HepG2 (cell line): ENCODE measurements around the gene LBX2. TPM values are rescaled to one million over a fixed set of nuclear protein-coding genes. Genes with fewer than 3 reads are reported as not detected.
A peak's percentile ranks its signal among the peaks of the same experiment; 100 is the strongest.

ENCODE experiments used
- ATAC-seq: fragments of 200-7000 bp; cut with Tn5 transposase; 3 replicates; pipeline ENCODE4 v1.9.1; 2020; ENCODE audit warnings: mild to moderate bottlenecking, moderate library complexity
- BruUV-seq: library from RNA; stranded (reverse); fragments of 400-500 nt; replicated peaks from 2 replicates; lab custom pipeline; 2021; lab: Mats Ljungman, UMichigan
- CTCF ChIA-PET: fragments of 300-600 bp; formaldehyde crosslinking; extraction: SDS; loops from one replicate; lab custom pipeline; 2021; ENCODE audit warnings: low total read pairs, inconsistent platforms, low intra/inter-chr PET ratio; lab: Yijun Ruan, JAX
- POLR2A ChIA-PET: fragments of 350-600 bp; sonication (Branson Sonifier 250); formaldehyde crosslinking; loops from one replicate; lab custom pipeline; 2020; ENCODE audit warnings: antibody characterized with exemption, inconsistent platforms; lab: Yijun Ruan, JAX
- DNase-seq: peaks from one replicate; pipeline ENCODE4 v3.0.0-alpha.2; 2015; ENCODE audit warnings: low spot score
- FAIRE-seq: peaks from 3 replicates; lab custom pipeline; 2011; peaks lifted over from hg19 to GRCh38; lab: Jason Lieb, UNC
- H2AFZ ChIP-seq: one replicate; pipeline ENCODE4 v1.6.1; 2011; ENCODE audit warnings: low read length, inconsistent platforms
- H3K27ac ChIP-seq: fragments of 300-600 bp; 3 replicates; pipeline ENCODE4 v1.8.0; 2011; ENCODE audit warnings: mixed run types, mild to moderate bottlenecking, mixed read lengths, low read length, inconsistent platforms; ENCODE audit not compliant: insufficient read depth; ENCODE audit errors: extremely low read length
- H3K27me3 ChIP-seq, 2 experiments: fragments of 200-600 bp in 1 of 2; 2 replicates in 1 of 2; 3 replicates in 1 of 2; pipeline versions ENCODE4 v1.6.0 to v1.8.0; 2011; ENCODE audit warnings: low read length in 2 of 2, mild to moderate bottlenecking in 2 of 2, moderate library complexity in 2 of 2, inconsistent platforms in 1 of 2; ENCODE audit not compliant: insufficient read depth in 2 of 2, control insufficient read depth in 1 of 2
- H3K36me3 ChIP-seq, 2 experiments: fragments of 200-600 bp in 1 of 2; replicated peaks in 1 of 2; 2 replicates in 1 of 2; 3 replicates in 1 of 2; pipeline versions ENCODE4 v1.5.1 to v1.8.0; 2011; ENCODE audit warnings: low read length in 2 of 2, inconsistent platforms in 1 of 2; ENCODE audit not compliant: insufficient read depth in 2 of 2, control insufficient read depth in 1 of 2
- H3K4me1 ChIP-seq: 2 replicates; pipeline ENCODE4 v1.5.1; 2012; ENCODE audit warnings: low read length, inconsistent platforms; ENCODE audit not compliant: insufficient read depth
- H3K4me2 ChIP-seq: 2 replicates; pipeline ENCODE4 v1.6.0; 2011; ENCODE audit warnings: low read depth, low read length, inconsistent platforms
- H3K4me3 ChIP-seq, 3 experiments: fragments of 200-600 bp in 1 of 3; sonication (generic), shearing (Covaris generic) in 1 of 3; replicated peaks in 1 of 3; 2 replicates each; pipeline ENCODE4 v1.5.1; 2011 to 2016; ENCODE audit warnings: low read length in 3 of 3, inconsistent platforms in 2 of 3, low read depth in 2 of 3, mild to moderate bottlenecking in 2 of 3, control low read depth in 1 of 3, mixed read lengths in 1 of 3; ENCODE audit not compliant: insufficient read depth in 1 of 3
- H3K79me2 ChIP-seq: one replicate; pipeline ENCODE4 v1.6.1; 2011; ENCODE audit warnings: low read length, inconsistent platforms; ENCODE audit not compliant: insufficient read depth
- H3K9ac ChIP-seq: 2 replicates; pipeline ENCODE4 v1.6.0; 2011; ENCODE audit warnings: mild to moderate bottlenecking, low read depth, low read length, inconsistent platforms; ENCODE audit not compliant: insufficient read depth
- H3K9me3 ChIP-seq: 2 replicates; pipeline ENCODE4 v1.5.1; 2012; ENCODE audit warnings: mild to moderate bottlenecking, low read length
- H4K20me1 ChIP-seq: 2 replicates; pipeline ENCODE4 v1.6.0; 2011; ENCODE audit warnings: inconsistent platforms, mild to moderate bottlenecking, low read length, moderate library complexity; ENCODE audit not compliant: insufficient read depth
- ATF4 ChIP-seq, 2 experiments: fragments of 450-650 bp in 1 of 2; sonication (generic) in 1 of 2; formaldehyde crosslinking; IDR thresholded peaks; 2 replicates each; pipeline versions ENCODE4 v1.5.0 to v1.8.0; 2020 to 2022; ENCODE audit warnings: mild to moderate bottlenecking in 1 of 2, missing genetic modification reagents in 1 of 2
- CENPT ChIP-seq: sonication (generic); formaldehyde crosslinking; IDR thresholded peaks from 2 replicates; pipeline ENCODE4 v1.8.0; 2022; ENCODE audit warnings: low read depth, mild to moderate bottlenecking, moderate library complexity, missing genetic modification reagents
- DDIT3 ChIP-seq: sonication (generic); formaldehyde crosslinking; IDR thresholded peaks from 2 replicates; pipeline ENCODE4 v1.4.0; 2020; ENCODE audit warnings: mild to moderate bottlenecking, missing genetic modification reagents
- ELF3 ChIP-seq: IDR thresholded peaks from 2 replicates; pipeline ENCODE4 v1.6.1; 2016; ENCODE audit warnings: missing genetic modification reagents, missing compliant biosample characterization
- FOXA1 ChIP-seq, 2 experiments: fragments of 450-650 bp in 1 of 2; sonication (generic) in 1 of 2; formaldehyde crosslinking in 1 of 2; IDR thresholded peaks; 2 replicates each; pipeline versions ENCODE4 v1.4.0 to v1.6.1; 2016 to 2020; ENCODE audit warnings: missing genetic modification reagents in 1 of 2
- HDAC6 ChIP-seq: fragments of 200-600 bp; sonication (generic); IDR thresholded peaks from 2 replicates; pipeline ENCODE4 v1.7.0; 2017; ENCODE audit warnings: mild to moderate bottlenecking, antibody characterized with exemption, low read length, low read depth
- KDM5A ChIP-seq: fragments of 200-600 bp; sonication (generic); IDR thresholded peaks from 2 replicates; pipeline ENCODE4 v1.7.0; 2018; ENCODE audit warnings: antibody characterized with exemption, mild to moderate bottlenecking, low read length, borderline replicate concordance
- POLR2AphosphoS5 ChIP-seq: IDR thresholded peaks from 2 replicates; pipeline ENCODE4 v1.6.1; 2012; ENCODE audit warnings: low read depth, low read length
- PRPF4 ChIP-seq: fragments of 200-400 bp; formaldehyde crosslinking; IDR thresholded peaks from 2 replicates; pipeline ENCODE4 v1.6.1; 2016; ENCODE audit warnings: low read length, low read depth; ENCODE audit not compliant: poor library complexity, severe bottlenecking
- RAD51 ChIP-seq: fragments of 450-650 bp; IDR thresholded peaks from 2 replicates; pipeline ENCODE4 v1.6.1; 2016; ENCODE audit warnings: borderline replicate concordance
- RNF2 ChIP-seq: fragments of 450-650 bp; conservative IDR thresholded peaks from 2 replicates; pipeline ENCODE4 v1.6.1; 2016; ENCODE audit warnings: low read depth
- SMC3 ChIP-seq: IDR thresholded peaks from 2 replicates; pipeline ENCODE4 v1.6.1; 2011; ENCODE audit warnings: low read length, improper control_type of control experiment
- SNRNP70 ChIP-seq: fragments of 200-400 bp; formaldehyde crosslinking; IDR thresholded peaks from 2 replicates; pipeline ENCODE4 v1.6.1; 2017; ENCODE audit warnings: mild to moderate bottlenecking, low read depth, low read length, moderate library complexity
- TRAFD1 ChIP-seq: sonication (generic); formaldehyde crosslinking; IDR thresholded peaks from 2 replicates; pipeline ENCODE4 v1.5.1; 2020; ENCODE audit warnings: missing genetic modification reagents, mild to moderate bottlenecking, borderline replicate concordance
- YY1 ChIP-seq: IDR thresholded peaks from 2 replicates; pipeline ENCODE4 v1.6.1; 2011; ENCODE audit warnings: low read length, low read depth, moderate library complexity, mild to moderate bottlenecking; ENCODE audit not compliant: insufficient read depth, insufficient replicate concordance
- ZBTB14 ChIP-seq: sonication (generic); formaldehyde crosslinking; IDR thresholded peaks from 2 replicates; pipeline ENCODE4 v1.4.0; 2020; ENCODE audit warnings: missing genetic modification reagents
- ZNF24 ChIP-seq: fragments of 450-650 bp; IDR thresholded peaks from 2 replicates; pipeline ENCODE4 v1.6.1; 2017; ENCODE audit warnings: antibody characterized with exemption, mild to moderate bottlenecking
- ZNF329 ChIP-seq: sonication (generic); formaldehyde crosslinking; IDR thresholded peaks from 2 replicates; pipeline ENCODE4 v1.9.0; 2021; ENCODE audit warnings: low read depth, mild to moderate bottlenecking, missing genetic modification reagents
- ZSCAN22 ChIP-seq: sonication (generic); formaldehyde crosslinking; IDR thresholded peaks from 2 replicates; pipeline ENCODE4 v1.4.0; 2020; ENCODE audit warnings: mild to moderate bottlenecking, missing genetic modification reagents
- ZSCAN5A ChIP-seq: sonication (generic); formaldehyde crosslinking; IDR thresholded peaks from 2 replicates; pipeline ENCODE4 v1.8.0; 2022; ENCODE audit warnings: mild to moderate bottlenecking, missing genetic modification reagents, borderline replicate concordance
- in situ Hi-C: cut with HindIII; loops from 2 replicates; pipeline ENCODE4 v1.10.0; 2017; ENCODE audit warnings: low pct_unique_long_range_greater_than_20kb; ENCODE audit not compliant: extremely low pct_ligation_motif_present
- intact Hi-C: fragments of 100-400 bp; cut with micrococcal nuclease; formaldehyde crosslinking; loops from one replicate; pipeline ENCODE4 v1.10.0; 2022; ENCODE audit not compliant: unreplicated experiment
- polyA plus RNA-seq, 8 experiments: library from polyadenylated mRNA; depleted of rRNA in 3 of 8; stranded (reverse) in 7 of 8; unstranded in 1 of 8; fragments of >200 nt; fragmentation: Illumina TruSeq in 4 of 8; extraction: Trizol in 4 of 8; gene quantifications; 2 replicates each; pipeline versions ENCODE4 v1.2.1 to v1.2.3, GENCODE V29; 2011 to 2016; ENCODE audit warnings: low read depth in 4 of 8, missing spikeins in 1 of 8, mixed read lengths in 1 of 8; ENCODE audit not compliant: insufficient read depth in 1 of 8
- total RNA-seq, 5 experiments: library from RNA; depleted of rRNA; stranded (reverse); fragments of >200 nt; fragmentation: Illumina TruSeq; extraction: Trizol; gene quantifications; 2 replicates each; pipeline ENCODE4 v1.2.3, GENCODE V29; 2016; ENCODE audit warnings: low read depth in 1 of 5

The LBX2 gene
- total and polyA plus RNA-seq, 2 of the 13 experiments (the other 11 are each of a cell fraction or from before 2014, with no cell fraction given) = 6.4 to 8.1 TPM

- H3K27ac ChIP-seq = no peak overlapping the region
- no peak overlapping the region for H3K9ac ChIP-seq
- CTCF ChIA-PET = interaction anchor here (1.2 to 2.4 kb wide), 5 partner anchors 25 to 282 kb away, joined by 4 to 19 read pairs (median 5); partner anchors contain the start of genes CCDC142, PCGF1 and TTC31
- DNase-seq = peak; percentile 68
- H3K36me3 ChIP-seq = peaks cover 12 to 23% of the 10 kb centered on the region in 2 experiments
- peaks cover 27% of the 10 kb centered on the region for H3K79me2 ChIP-seq
- no peak for ATAC-seq
- H3K4me3 ChIP-seq = no peak overlapping the region
- no TSS peak for BruUV-seq
- intact Hi-C loops (loop anchor here (1.0 kb wide), 1 partner anchor 199 kb away; no protein-coding TSS in a partner anchor), in situ Hi-C loops (no loop called here)
- FAIRE-seq = peak; percentile 80
- H4K20me1 ChIP-seq = no peaks in the 10 kb centered on the region
- POLR2A ChIA-PET = interaction anchor here (0.7 to 5.9 kb wide), 6 partner anchors 24 to 74 kb away, joined by 3 to 76 read pairs (median 12); partner anchors contain the start of genes CCDC142, LBX2, PCGF1 and TTC31
- H3K27me3 ChIP-seq = peaks cover 4 to 11% of the 10 kb centered on the region in 2 experiments; a peak in 3 of 5 replicates
- no peak overlapping the region for H3K4me2 ChIP-seq
- H2AFZ ChIP-seq = no peak overlapping the region
- H3K9me3 ChIP-seq = no peaks in the 10 kb centered on the region
- peaks cover 32% of the 10 kb centered on the region for H3K4me1 ChIP-seq
- TF ChIP-seq SMC3 (peak; percentile 76), ZSCAN5A (CRISPR knock-in tag) (no peak), ZBTB14 (CRISPR knock-in tag) (no peak), FOXA1 (IDR thresholded peaks at IDR 0.05) (no peak), FOXA1 (CRISPR knock-in tag; IDR thresholded peaks at IDR 0.05) (peak; percentile 64), KDM5A (no peak), YY1 (no peak), ZNF329 (CRISPR knock-in tag) (no peak), RNF2 (no peak), ATF4 (CRISPR knock-in tag; IDR thresholded peaks at IDR 0.05) (0 out of 4 replicates have a peak, but pooled peaks of 1 of the 2 experiments have one; percentile 34), HDAC6 (no peak), ZSCAN22 (CRISPR knock-in tag) (no peak), POLR2AphosphoS5 (no peak), DDIT3 (no peak), PRPF4 (no peak), ELF3 (peak; percentile 18; the same call in 1 of the 2 replicates), TRAFD1 (CRISPR knock-in tag) (no peak), CENPT (CRISPR knock-in tag) (no peak), ZNF24 (no peak), RAD51 (no peak), SNRNP70 (no peak)
These were observed 32.8 kb upstream of the LBX2 start for GRCh38 chr2:74532222-74532621.
